Measurements from ENCODE around the gene SVOPL. TPM values are rescaled to one million over a fixed set of nuclear protein-coding genes. Genes with fewer than 3 reads are reported as not detected.
"Not testable (repeated sequence)": the region's sequence is repeated elsewhere in the genome, so short reads cannot be mapped to it uniquely, and the experiment has no call there.

Gene SVOPL
- not detected in 2 replicates for total RNA-seq (2014; rRNA removed; shearing (Covaris generic))

- no peak within 1 kb of the TSS for H3K4me3 ChIP-seq
- H3K36me3 ChIP-seq, result no peaks in the 10 kb centered on the region
- no peaks in the 10 kb centered on the region for H3K9me3 ChIP-seq (replicated peaks)
- H3K4me1 ChIP-seq, result no peaks in the 10 kb centered on the region
- no peak within 1 kb of the TSS for H3K27ac ChIP-seq
- H3K27me3 ChIP-seq, result no peaks in the 10 kb centered on the region
- DNase-seq, result no peak
Observed at GRCh38 chr7:138700857-138701536, at the start of gene SVOPL. TSS of gene SVOPL (minus strand) at chr7:138701362. CDS start at chr7:138679045, 22,317 bp downstream.

DNA sequence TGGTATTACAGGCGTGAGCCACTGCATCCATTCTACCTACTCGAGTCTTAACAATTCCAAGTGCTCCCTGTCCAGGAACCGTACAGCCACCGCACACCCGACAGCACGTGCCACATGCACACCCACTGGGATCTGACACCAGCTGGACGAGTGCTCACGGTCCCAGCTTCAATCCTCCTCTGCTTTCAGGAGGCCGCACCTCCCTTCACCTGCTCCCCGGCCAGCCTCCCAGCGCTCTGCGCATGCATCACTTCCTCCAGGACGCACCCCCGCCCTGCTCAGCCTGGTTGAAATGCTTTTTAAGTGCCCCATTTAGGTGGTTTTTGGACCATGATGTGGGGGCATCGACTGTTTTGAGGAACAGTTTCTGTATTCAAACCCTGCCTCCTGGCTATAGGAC, 49.3 kb upstream of the SVOPL start:
- Histone ChIP-seq H3K27me3 (no peaks in the 10 kb centered on the region), H3K9me3 (replicated peaks) (no peaks in the 10 kb centered on the region)

GRCh38 chr7:138749960-138750359, 48.8 kb upstream of the SVOPL start:
- DNase-seq, result no peak
- Histone ChIP-seq H3K27ac (no peak overlapping the region), H3K4me1 (peaks cover 33% of the 10 kb centered on the region), H3K36me3 (no peaks in the 10 kb centered on the region), H3K27me3 (no peaks in the 10 kb centered on the region), H3K9me3 (replicated peaks) (no peaks in the 10 kb centered on the region), H3K4me3 (no peak overlapping the region)

More for the DNA sequence above, 49.3 kb upstream of the SVOPL start:
- DNase-seq, result no peak
- Histone ChIP-seq H3K4me3 (no peak overlapping the region), H3K27ac (no peak overlapping the region), H3K36me3 (no peaks in the 10 kb centered on the region), H3K4me1 (peaks cover 39% of the 10 kb centered on the region)

GRCh38 chr7:138748666-138749065, 47.5 kb upstream of the SVOPL start:
- no peak overlapping the region for H3K27ac ChIP-seq
- no peaks in the 10 kb centered on the region for H3K27me3 ChIP-seq
- H3K4me3 ChIP-seq, result no peak overlapping the region
- no peak for DNase-seq
- H3K36me3 ChIP-seq, result no peaks in the 10 kb centered on the region
- peaks cover 24% of the 10 kb centered on the region for H3K4me1 ChIP-seq
- H3K9me3 ChIP-seq (replicated peaks), result no peaks in the 10 kb centered on the region

DNA sequence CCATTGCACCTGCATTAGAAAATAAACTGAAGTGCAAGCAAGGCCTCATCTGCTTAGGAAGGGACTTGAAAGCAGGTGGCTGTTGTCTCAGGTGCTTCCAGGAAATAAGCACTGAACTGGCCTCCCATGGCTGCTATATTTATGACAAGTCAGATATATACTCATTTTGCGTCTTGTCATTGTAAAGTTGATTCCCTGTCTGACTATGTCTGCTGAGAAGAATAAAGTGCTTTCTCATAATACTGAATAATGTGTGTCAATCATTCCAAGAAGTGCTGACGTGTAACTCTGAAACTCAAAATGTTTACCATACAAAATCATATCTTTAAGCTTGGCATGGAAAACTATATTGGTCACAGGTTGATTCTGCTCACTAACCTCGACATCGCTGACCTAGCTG, 44.9 kb upstream of the SVOPL start:
- H3K9me3 ChIP-seq (replicated peaks), result no peaks in the 10 kb centered on the region
- no peak overlapping the region for H3K27ac ChIP-seq
- H3K4me3 ChIP-seq, result no peak overlapping the region
- peaks cover 14% of the 10 kb centered on the region for H3K4me1 ChIP-seq
- no peaks in the 10 kb centered on the region for H3K36me3 ChIP-seq
- H3K27me3 ChIP-seq, result no peaks in the 10 kb centered on the region
- DNase-seq, result no peak

DNA sequence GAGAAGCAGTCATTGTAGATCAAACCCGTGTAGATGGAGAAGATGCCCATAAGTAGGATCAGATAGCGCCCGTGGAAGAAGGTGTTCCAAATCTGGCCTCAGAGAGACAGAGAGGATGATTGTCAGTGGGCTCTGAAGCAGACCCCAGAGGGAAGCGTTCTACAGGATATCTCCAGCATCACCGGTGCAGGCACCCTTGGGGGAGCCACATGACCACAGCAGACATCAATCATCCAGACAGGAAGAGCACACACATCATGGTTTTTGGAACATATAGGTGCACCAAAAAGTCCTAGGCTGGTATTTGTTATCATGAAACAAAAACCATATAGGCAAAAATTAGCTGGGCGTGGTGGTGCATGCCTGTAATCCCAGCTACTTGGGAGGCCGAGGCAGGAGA, 44.0 kb upstream of the SVOPL start:
- DNase-seq, result no peak
- Histone ChIP-seq H3K27ac (no peak overlapping the region), H3K27me3 (no peaks in the 10 kb centered on the region), H3K4me3 (no peak overlapping the region), H3K9me3 (replicated peaks) (no peaks in the 10 kb centered on the region), H3K4me1 (peaks cover 18% of the 10 kb centered on the region), H3K36me3 (no peaks in the 10 kb centered on the region)

DNA sequence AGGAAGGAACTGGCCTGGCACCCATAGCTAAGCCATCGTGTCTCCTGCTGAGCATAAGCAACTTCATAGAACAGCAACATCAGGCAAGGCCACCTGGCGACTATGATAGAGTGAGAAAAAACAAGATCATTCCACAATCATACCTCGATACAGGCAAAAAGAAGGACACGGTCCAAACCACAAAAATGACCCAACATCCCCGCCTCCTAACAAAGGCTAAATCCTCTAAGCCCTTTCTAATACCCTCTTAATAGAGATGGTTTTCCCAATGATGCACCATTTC, 40.2 kb upstream of the SVOPL start:
- H3K4me3 ChIP-seq, result no peak overlapping the region
- no peaks in the 10 kb centered on the region for H3K27me3 ChIP-seq
- H3K9me3 ChIP-seq (replicated peaks), result no peaks in the 10 kb centered on the region
- H3K27ac ChIP-seq, result peak overlapping the region; percentile 36
- no peaks in the 10 kb centered on the region for H3K36me3 ChIP-seq
- H3K4me1 ChIP-seq, result peaks cover 18% of the 10 kb centered on the region
- peak in 1 of 2 experiments; percentile 69 for DNase-seq

DNA sequence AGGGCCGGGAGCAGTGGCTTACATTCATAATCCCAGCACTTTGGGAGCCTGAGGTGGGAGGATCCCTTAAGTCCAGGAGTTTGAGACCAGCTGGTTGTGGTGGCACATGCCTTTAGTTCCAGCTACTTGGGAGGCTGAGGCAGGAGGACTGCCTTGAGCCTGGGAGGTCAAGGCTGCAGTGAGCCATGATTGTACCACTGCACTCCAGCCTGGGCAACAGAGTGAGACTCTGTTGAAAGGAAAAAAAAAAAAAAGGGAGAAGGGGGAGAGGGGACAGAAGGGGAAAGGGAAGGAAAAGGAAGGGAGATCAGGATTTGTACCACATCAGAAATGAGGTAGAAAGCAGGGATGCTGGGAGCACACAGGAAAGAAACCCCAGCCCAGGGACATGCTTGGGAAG, 38.7 kb upstream of the SVOPL start:
- Histone ChIP-seq H3K4me1 (peaks cover 18% of the 10 kb centered on the region), H3K4me3 (no peak overlapping the region), H3K27me3 (no peaks in the 10 kb centered on the region), H3K9me3 (replicated peaks) (no peaks in the 10 kb centered on the region), H3K27ac (no peak overlapping the region), H3K36me3 (no peaks in the 10 kb centered on the region)
- no peak for DNase-seq

DNA sequence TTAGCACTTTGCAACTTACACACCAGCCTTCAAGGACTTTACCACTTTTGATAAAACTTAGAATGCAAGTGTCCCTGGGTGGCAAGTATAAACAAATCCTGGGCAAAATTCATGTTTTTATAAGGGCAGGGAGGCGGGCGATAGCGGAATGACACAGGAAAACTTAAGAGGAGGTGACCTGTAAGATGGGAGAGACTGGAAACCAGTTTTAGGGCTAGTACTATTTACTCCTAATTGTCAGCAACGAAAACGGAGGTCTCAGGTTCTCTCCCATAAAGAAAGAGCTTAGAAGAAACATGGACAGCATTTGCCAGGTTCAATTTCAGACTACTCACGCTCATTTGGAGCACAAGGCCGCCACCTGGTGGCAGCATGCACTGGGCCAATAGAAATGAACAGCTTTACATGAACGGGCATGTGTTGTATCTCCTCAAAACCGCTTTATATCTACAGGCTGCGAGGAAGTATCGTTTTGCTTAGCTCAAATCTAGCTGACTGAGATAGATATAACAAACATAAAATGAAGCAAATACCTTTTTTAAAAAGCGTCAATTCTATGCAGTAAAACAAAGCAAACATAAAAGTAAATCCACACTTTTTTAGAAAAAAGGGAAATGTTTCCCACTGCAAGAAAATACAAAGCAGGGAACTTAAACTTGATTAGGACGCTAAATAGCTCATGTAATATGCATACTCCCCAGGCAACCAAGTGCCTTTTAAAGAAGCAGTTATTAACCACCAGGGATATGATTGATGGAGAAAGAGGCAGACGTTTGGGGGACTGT, 37.6 kb upstream of the SVOPL start:
- Histone ChIP-seq H3K4me1 (peaks cover 18% of the 10 kb centered on the region), H3K27me3 (no peaks in the 10 kb centered on the region), H3K27ac (no peak overlapping the region), H3K36me3 (no peaks in the 10 kb centered on the region), H3K4me3 (no peak overlapping the region), H3K9me3 (replicated peaks) (no peaks in the 10 kb centered on the region)
- DNase-seq, result peak; percentile 76 to 94

DNA sequence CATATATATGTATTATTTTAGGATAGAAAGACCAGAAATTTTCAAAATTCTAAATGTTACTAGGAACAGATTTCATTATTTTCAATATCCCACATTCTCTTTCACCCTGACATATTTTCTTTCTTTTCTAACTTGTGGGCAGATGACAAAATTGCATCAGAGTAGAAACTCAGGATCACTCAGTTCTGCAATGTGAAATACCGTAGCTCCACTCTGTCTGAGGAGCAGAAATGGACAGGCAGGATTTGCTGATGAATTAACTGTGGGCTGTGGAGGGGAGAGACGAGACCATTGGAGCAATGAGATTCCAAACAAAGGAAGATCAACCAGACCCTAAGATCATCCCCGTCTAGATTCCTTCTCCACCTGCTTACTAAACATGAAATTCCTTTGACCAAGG, 37.0 kb upstream of the SVOPL start:
- no peak overlapping the region for H3K27ac ChIP-seq
- H3K27me3 ChIP-seq, result no peaks in the 10 kb centered on the region
- H3K36me3 ChIP-seq, result no peaks in the 10 kb centered on the region
- no peak for DNase-seq
- H3K4me3 ChIP-seq, result no peak overlapping the region
- H3K9me3 ChIP-seq (replicated peaks), result no peaks in the 10 kb centered on the region
- H3K4me1 ChIP-seq, result peaks cover 18% of the 10 kb centered on the region

GRCh38 chr7:138735399-138735798, 34.2 kb upstream of the SVOPL start:
- Histone ChIP-seq H3K27me3 (no peaks in the 10 kb centered on the region), H3K4me1 (no peaks in the 10 kb centered on the region), H3K4me3 (no peak overlapping the region), H3K27ac (no peak overlapping the region), H3K9me3 (replicated peaks) (no peaks in the 10 kb centered on the region), H3K36me3 (no peaks in the 10 kb centered on the region)
- DNase-seq, result no peak

DNA sequence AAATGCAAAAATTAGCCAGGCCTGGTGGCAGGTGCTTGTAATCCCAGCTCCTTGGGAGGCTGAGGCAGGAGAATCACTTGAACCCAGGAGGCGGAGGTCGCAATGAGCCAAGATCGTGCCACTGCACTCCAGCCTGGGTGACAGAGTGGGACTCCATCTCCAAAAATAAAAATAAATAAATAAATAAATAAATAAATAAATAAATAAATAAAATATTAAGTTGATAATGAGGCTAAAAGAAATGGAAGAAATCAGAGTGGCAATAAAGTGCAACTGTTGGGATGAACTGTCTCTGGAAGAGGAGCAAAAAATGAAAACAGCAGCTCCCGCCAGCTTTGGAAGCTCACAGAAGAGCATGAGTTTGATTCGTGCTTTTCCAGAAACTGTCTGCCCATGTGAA, 30.6 kb upstream of the SVOPL start:
- DNase-seq; H3K9me3 ChIP-seq (replicated peaks); H3K27ac ChIP-seq; H3K4me1 ChIP-seq; H3K4me3 ChIP-seq; H3K27me3 ChIP-seq; H3K36me3 ChIP-seq: not testable (repeated sequence)

- Histone ChIP-seq H3K36me3 (no peaks in the 10 kb centered on the region), H3K4me3 (no peak overlapping the region), H3K9me3 (replicated peaks) (no peaks in the 10 kb centered on the region), H3K27ac (no peak overlapping the region), H3K27me3 (no peaks in the 10 kb centered on the region), H3K4me1 (no peaks in the 10 kb centered on the region)
- DNase-seq, result no peak
Observed at GRCh38 chr7:138729444-138729843, 28.3 kb upstream of the SVOPL start.

DNA sequence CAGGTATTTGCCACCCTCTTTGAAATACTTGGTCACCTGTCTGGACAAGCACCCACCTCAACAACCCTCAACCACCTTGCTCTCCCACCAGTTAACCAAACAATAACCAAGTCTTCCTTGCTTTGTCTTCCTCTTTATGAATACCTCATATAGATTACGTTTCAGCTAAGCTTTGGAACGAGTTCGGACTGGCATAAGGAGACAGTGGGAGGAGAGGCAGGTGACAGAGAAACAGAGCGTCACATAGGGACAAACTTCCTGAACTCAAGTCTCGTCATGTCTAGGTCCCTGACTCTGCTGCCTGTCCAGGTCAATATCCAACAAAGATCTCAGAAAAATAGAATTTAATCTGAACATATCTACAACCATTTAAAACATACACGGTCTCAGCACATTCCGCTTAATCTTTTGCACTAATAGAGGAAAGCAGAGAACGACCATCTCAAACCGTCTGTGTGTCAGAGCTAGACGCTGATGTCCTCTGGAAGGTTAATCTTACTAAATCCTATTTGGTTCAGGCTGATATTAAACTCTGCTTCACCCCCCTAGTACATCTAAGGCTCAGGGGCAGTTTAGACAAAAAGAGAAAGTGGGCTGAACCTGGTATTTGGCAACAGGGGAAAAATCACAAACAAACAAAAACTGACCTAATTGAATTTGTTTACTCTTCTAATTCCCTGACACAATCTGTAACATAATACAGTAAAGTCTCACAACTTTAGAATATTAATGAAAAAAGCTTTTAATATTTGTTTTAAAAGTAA, 26.4 kb upstream of the SVOPL start:
- H3K27me3 ChIP-seq, result no peaks in the 10 kb centered on the region
- H3K36me3 ChIP-seq, result no peaks in the 10 kb centered on the region
- no peak for DNase-seq
- H3K4me3 ChIP-seq, result no peak overlapping the region
- H3K9me3 ChIP-seq (replicated peaks), result no peaks in the 10 kb centered on the region
- no peaks in the 10 kb centered on the region for H3K4me1 ChIP-seq
- no peak overlapping the region for H3K27ac ChIP-seq

- DNase-seq, result no peak
- Histone ChIP-seq H3K27ac (no peak overlapping the region), H3K27me3 (no peaks in the 10 kb centered on the region), H3K9me3 (replicated peaks) (no peaks in the 10 kb centered on the region), H3K36me3 (no peaks in the 10 kb centered on the region), H3K4me3 (no peak overlapping the region), H3K4me1 (no peaks in the 10 kb centered on the region)
Observed at GRCh38 chr7:138726288-138726687, 25.1 kb upstream of the SVOPL start.

All from SJCRH30 (cell line).